IMR-90 (cell line): ENCODE measurements around the gene ARHGEF17. TPM values are rescaled to one million over a fixed set of nuclear protein-coding genes. Genes with fewer than 3 reads are reported as not detected.

Experiments used
- ATAC-seq: fragments of 200-7000 bp; cut with Tn5 transposase; 2 replicates; pipeline ENCODE4 v1.9.1; 2020; ENCODE audit warnings: low read depth, mild to moderate bottlenecking, moderate library complexity
- BruUV-seq: library from RNA; stranded (reverse); fragments of 400-500 nt; replicated peaks from 2 replicates; lab custom pipeline; 2021; lab: Mats Ljungman, UMichigan
- CTCF ChIA-PET: fragments of 300-600 bp; formaldehyde crosslinking; extraction: SDS; loops from one replicate; lab custom pipeline; 2021; ENCODE audit warnings: antibody characterized with exemption; lab: Yijun Ruan, JAX
- POLR2A ChIA-PET: fragments of 300-600 bp; sonication (Branson Sonifier 250); formaldehyde crosslinking; loops from one replicate; lab custom pipeline; 2022; ENCODE audit warnings: antibody characterized with exemption; ENCODE audit not compliant: unreplicated experiment; lab: Charles Lee
- DNase-seq: peaks from one replicate; pipeline ENCODE4 v3.0.0; 2013
- H2AFZ ChIP-seq: replicated peaks from 2 replicates; pipeline ENCODE3; 2013; ENCODE audit warnings: low read length, mild to moderate bottlenecking; ENCODE audit not compliant: poor library complexity
- H2AK5ac ChIP-seq: 2 replicates; pipeline ENCODE4 v1.6.1; 2013; ENCODE audit warnings: low read depth, low read length, inconsistent platforms
- H2AK9ac ChIP-seq: replicated peaks from 2 replicates; pipeline ENCODE3; 2013; ENCODE audit warnings: mild to moderate bottlenecking, low read depth, low read length, moderate library complexity; ENCODE audit not compliant: poor library complexity
- H2BK120ac ChIP-seq: 2 replicates; pipeline ENCODE4 v1.6.1; 2013; ENCODE audit warnings: low read depth, low read length, inconsistent platforms
- H2BK15ac ChIP-seq: 3 replicates; pipeline ENCODE4 v1.6.1; 2013; ENCODE audit warnings: low read depth, low read length, inconsistent platforms
- H2BK20ac ChIP-seq: 2 replicates; pipeline ENCODE4 v1.6.1; 2013; ENCODE audit warnings: low read depth, mild to moderate bottlenecking, inconsistent platforms, low read length, moderate library complexity
- H2BK5ac ChIP-seq: 2 replicates; pipeline ENCODE4 v1.6.1; 2013; ENCODE audit warnings: mild to moderate bottlenecking, low read depth, low read length, inconsistent platforms; ENCODE audit not compliant: poor library complexity, severe bottlenecking
- H3K14ac ChIP-seq: replicated peaks from 2 replicates; pipeline ENCODE4 v1.6.1; 2013; ENCODE audit warnings: low read depth, low read length, inconsistent platforms
- H3K18ac ChIP-seq: 2 replicates; pipeline ENCODE4 v1.6.1; 2013; ENCODE audit warnings: low read depth, low read length, control low read depth
- H3K23ac ChIP-seq: 2 replicates; pipeline ENCODE4 v1.6.1; 2013; ENCODE audit warnings: low read depth, low read length, inconsistent platforms
- H3K27ac ChIP-seq: 2 replicates; pipeline ENCODE4 v1.5.1; 2013; ENCODE audit warnings: mild to moderate bottlenecking, control low read depth, low read length; ENCODE audit not compliant: insufficient read depth
- H3K27me3 ChIP-seq: 2 replicates; pipeline ENCODE4 v1.6.1; 2013; ENCODE audit warnings: low read length; ENCODE audit not compliant: control insufficient read depth, insufficient read depth
- H3K36me3 ChIP-seq: 2 replicates; pipeline ENCODE4 v1.6.1; 2013; ENCODE audit warnings: low read length, mixed read lengths; ENCODE audit not compliant: control insufficient read depth, insufficient read depth
- H3K4ac ChIP-seq: 2 replicates; pipeline ENCODE4 v1.6.1; 2013; ENCODE audit warnings: low read depth, low read length, inconsistent platforms
- H3K4me1 ChIP-seq: 2 replicates; pipeline ENCODE4 v1.6.1; 2013; ENCODE audit warnings: low read length, mixed read lengths; ENCODE audit not compliant: control insufficient read depth, insufficient read depth
- H3K4me2 ChIP-seq: 2 replicates; pipeline ENCODE4 v1.6.1; 2013; ENCODE audit warnings: low read depth, mild to moderate bottlenecking, control low read depth, low read length, moderate library complexity
- H3K4me3 ChIP-seq: 2 replicates; pipeline ENCODE4 v1.5.1; 2013; ENCODE audit warnings: low read depth, mild to moderate bottlenecking, control low read depth, low read length, moderate library complexity; ENCODE audit not compliant: insufficient read depth
- H3K56ac ChIP-seq: 2 replicates; pipeline ENCODE4 v1.6.1; 2013; ENCODE audit warnings: low read length, inconsistent platforms; ENCODE audit not compliant: insufficient read depth; ENCODE audit errors: extremely low read depth
- H3K79me1 ChIP-seq, 2 experiments: 2 replicates each; pipeline ENCODE4 v1.6.1; 2013; ENCODE audit warnings: low read length in 2 of 2, inconsistent platforms in 1 of 2, low read depth in 1 of 2
- H3K9ac ChIP-seq: 2 replicates; pipeline ENCODE4 v1.6.1; 2013; ENCODE audit warnings: low read depth, low read length, control low read depth
- H3K9me1 ChIP-seq: 2 replicates; pipeline ENCODE4 v1.6.1; 2013; ENCODE audit warnings: low read length, inconsistent platforms; ENCODE audit not compliant: insufficient read depth
- H3K9me3 ChIP-seq: 2 replicates; pipeline ENCODE4 v1.6.1; 2013; ENCODE audit warnings: low read length; ENCODE audit not compliant: control insufficient read depth, insufficient read depth
- H4K20me1 ChIP-seq: 2 replicates; pipeline ENCODE4 v1.6.1; 2013; ENCODE audit warnings: low read length, inconsistent platforms; ENCODE audit not compliant: insufficient read depth
- H4K5ac ChIP-seq: 2 replicates; pipeline ENCODE4 v1.6.1; 2013; ENCODE audit warnings: mild to moderate bottlenecking, low read depth, low read length, control low read depth
- H4K8ac ChIP-seq, 2 experiments: 2 replicates each; pipeline ENCODE4 v1.6.1; 2013; ENCODE audit warnings: low read depth in 2 of 2, low read length in 2 of 2, control low read depth in 1 of 2, inconsistent platforms in 1 of 2
- H4K91ac ChIP-seq: 2 replicates; pipeline ENCODE4 v1.6.1; 2013; ENCODE audit warnings: low read depth, low read length, inconsistent platforms; ENCODE audit not compliant: insufficient read depth
- BHLHE40 ChIP-seq: fragments of 150-350 bp; IDR thresholded peaks from 2 replicates; pipeline ENCODE4 v1.6.1; 2016; ENCODE audit warnings: mild to moderate bottlenecking, low read depth, low read length
- CEBPB ChIP-seq: IDR thresholded peaks from 2 replicates; pipeline ENCODE4 v1.6.1; 2012; ENCODE audit warnings: low read depth, low read length, improper control_type of control experiment
- CHD1 ChIP-seq: IDR thresholded peaks from 2 replicates; pipeline ENCODE4 v1.6.1; 2012; ENCODE audit warnings: low read depth, low read length, improper control_type of control experiment
- FOS ChIP-seq: fragments of 150-350 bp; IDR thresholded peaks from 2 replicates; pipeline ENCODE4 v1.6.1; 2016; ENCODE audit warnings: low read depth, low read length
- MAFK ChIP-seq: IDR thresholded peaks from 2 replicates; pipeline ENCODE4 v1.6.1; 2012; ENCODE audit warnings: low read depth, low read length, improper control_type of control experiment
- MAZ ChIP-seq: IDR thresholded peaks from 2 replicates; pipeline ENCODE4 v1.6.1; 2012; ENCODE audit warnings: low read depth, mild to moderate bottlenecking, low read length, improper control_type of control experiment, moderate library complexity, borderline replicate concordance
- NFE2L2 ChIP-seq: fragments of 150-350 bp; IDR thresholded peaks from 2 replicates; pipeline ENCODE4 v1.6.1; 2016; ENCODE audit warnings: low read depth, mild to moderate bottlenecking, low read length
- POLR2A ChIP-seq: IDR thresholded peaks from 2 replicates; pipeline ENCODE4 v1.6.1; 2012; ENCODE audit warnings: mild to moderate bottlenecking, low read depth, low read length
- RAD21 ChIP-seq: IDR thresholded peaks from 2 replicates; pipeline ENCODE4 v1.6.1; 2012; ENCODE audit warnings: low read length, improper control_type of control experiment
- WGBS, 2 experiments: methylation state at CpG; one replicate each; pipeline versions ENCODE4 v1.1.5 to v1.1.7; 2013; ENCODE audit warnings: missing lambda C conversion rate in 2 of 2; ENCODE audit not compliant: insufficient read length in 1 of 2; ENCODE audit errors: extremely low coverage in 2 of 2; 5-methylcytosine and 5-hydroxymethylcytosine counted together
- dilution Hi-C: fragments of 300-500 bp; cut with HindIII; formaldehyde crosslinking; loops from one replicate; pipeline ENCODE4 v1.14.3; 2018; ENCODE audit warnings: low sequenced_read_pairs; ENCODE audit not compliant: unreplicated experiment
- in situ Hi-C: fragments of 300-500 bp; cut with MboI; formaldehyde crosslinking; loops from 3 replicates; pipeline ENCODE4 v1.14.3; 2019; ENCODE audit warnings: low sequenced_read_pairs, inconsistent platforms, mixed read lengths
- intact Hi-C: fragments of 100-400 bp; cut with micrococcal nuclease; formaldehyde crosslinking; loops from 2 replicates; pipeline ENCODE4 v1.10.0; 2022
- polyA plus RNA-seq, 3 experiments: library from polyadenylated mRNA; depleted of rRNA; stranded (reverse); fragments of >200 nt; gene quantifications; 2 replicates each; pipeline ENCODE4 v1.2.3, GENCODE V29; 2012; ENCODE audit warnings: low replicate concordance in 1 of 3
- total RNA-seq: library from RNA; depleted of rRNA; stranded (reverse); fragments of >200 nt; gene quantifications from 2 replicates; pipeline ENCODE4 v1.2.3, GENCODE V29; 2012
- TF ChIP-seq, protein P1 (sequence below): fragments of 150-350 bp; IDR thresholded peaks from 2 replicates; pipeline ENCODE4 v1.6.1; 2017; ENCODE audit warnings: mild to moderate bottlenecking, antibody characterized with exemption, low read length, low read depth
- TF ChIP-seq, protein P2 (sequence below): fragments of 150-350 bp; IDR thresholded peaks from 2 replicates; pipeline ENCODE4 v1.6.1; 2016; ENCODE audit warnings: low read depth, mild to moderate bottlenecking, low read length, moderate library complexity, borderline replicate concordance

Gene ARHGEF17
- total and polyA plus RNA-seq, 2 of the 4 experiments (the other 2 are of a cell fraction) = 21.7 to 97.7 TPM

DNA sequence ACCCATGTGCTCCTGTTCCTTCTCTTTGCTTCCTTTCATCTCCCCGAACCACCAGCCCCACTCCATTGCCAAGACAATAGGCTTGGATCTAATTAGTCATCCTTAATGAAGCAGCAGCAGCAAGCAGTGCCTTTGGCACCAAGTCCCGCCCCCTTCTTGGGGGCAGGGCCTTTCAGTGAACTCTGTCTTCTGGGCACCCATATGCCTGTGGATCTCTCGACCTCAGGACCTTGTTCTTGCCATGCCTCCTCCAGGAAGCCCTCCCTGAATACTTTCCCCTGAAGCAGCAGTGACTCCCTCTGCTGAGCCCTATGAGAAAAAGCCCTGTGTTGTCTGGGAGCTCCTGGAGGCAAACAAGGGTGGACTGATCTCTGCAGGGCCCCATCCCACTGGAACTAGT lies 32.1 kb downstream of the ARHGEF17 start:
- peaks cover 20 to 89% of the 10 kb centered on the region in 2 experiments for H3K79me1 ChIP-seq
- 0 out of 2 replicates have a peak overlapping the region, but pooled peaks have one; percentile 4 for H2AK5ac ChIP-seq
- H2AK9ac ChIP-seq = no peak overlapping the region
- peaks cover 22% of the 10 kb centered on the region for H3K4me1 ChIP-seq
- no peak overlapping the region for H2BK5ac ChIP-seq
- no peak overlapping the region for H3K9ac ChIP-seq
- H3K18ac ChIP-seq = no peak overlapping the region
- intact Hi-C loops (no loop called here), dilution Hi-C loops (no loop called here), in situ Hi-C loops (no loop called here)
- no peak overlapping the region for H3K4me2 ChIP-seq
- no peak overlapping the region for H3K27ac ChIP-seq
- H3K4me3 ChIP-seq = no peak overlapping the region
- H3K9me1 ChIP-seq = peaks cover 8% of the 10 kb centered on the region; the same call in 1 of the 2 replicates
- no peaks in the 10 kb centered on the region for H3K9me3 ChIP-seq
- no peak for DNase-seq
- TF ChIP-seq NFE2L2 (no peak), RAD21 (no peak), POLR2A (no peak), MAZ (no peak), CHD1 (no peak), MAFK (no peak), FOS (no peak), CEBPB (no peak), BHLHE40 (no peak)
- TF ChIP-seq, protein P1, sequence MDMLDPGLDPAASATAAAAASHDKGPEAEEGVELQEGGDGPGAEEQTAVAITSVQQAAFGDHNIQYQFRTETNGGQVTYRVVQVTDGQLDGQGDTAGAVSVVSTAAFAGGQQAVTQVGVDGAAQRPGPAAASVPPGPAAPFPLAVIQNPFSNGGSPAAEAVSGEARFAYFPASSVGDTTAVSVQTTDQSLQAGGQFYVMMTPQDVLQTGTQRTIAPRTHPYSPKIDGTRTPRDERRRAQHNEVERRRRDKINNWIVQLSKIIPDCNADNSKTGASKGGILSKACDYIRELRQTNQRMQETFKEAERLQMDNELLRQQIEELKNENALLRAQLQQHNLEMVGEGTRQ = no peak
- TF ChIP-seq, protein P2, sequence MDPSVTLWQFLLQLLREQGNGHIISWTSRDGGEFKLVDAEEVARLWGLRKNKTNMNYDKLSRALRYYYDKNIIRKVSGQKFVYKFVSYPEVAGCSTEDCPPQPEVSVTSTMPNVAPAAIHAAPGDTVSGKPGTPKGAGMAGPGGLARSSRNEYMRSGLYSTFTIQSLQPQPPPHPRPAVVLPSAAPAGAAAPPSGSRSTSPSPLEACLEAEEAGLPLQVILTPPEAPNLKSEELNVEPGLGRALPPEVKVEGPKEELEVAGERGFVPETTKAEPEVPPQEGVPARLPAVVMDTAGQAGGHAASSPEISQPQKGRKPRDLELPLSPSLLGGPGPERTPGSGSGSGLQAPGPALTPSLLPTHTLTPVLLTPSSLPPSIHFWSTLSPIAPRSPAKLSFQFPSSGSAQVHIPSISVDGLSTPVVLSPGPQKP = no peak
- no peak overlapping the region for H4K91ac ChIP-seq
- no peak overlapping the region for H2BK15ac ChIP-seq
- H3K36me3 ChIP-seq = peaks cover 6% of the 10 kb centered on the region; the same call in 1 of the 2 replicates
- H4K8ac ChIP-seq = no peak overlapping the region
- no peak overlapping the region for H2BK20ac ChIP-seq
- no peak overlapping the region for H3K23ac ChIP-seq
- peaks cover 100% of the 10 kb centered on the region for H4K20me1 ChIP-seq
- H4K5ac ChIP-seq = no peak overlapping the region
- CTCF ChIA-PET = interaction anchor here (1.8 kb wide), 1 partner anchor 11 kb away, joined by 9 read pairs; no protein-coding TSS in a partner anchor
- no peak overlapping the region for H3K4ac ChIP-seq
- H2AFZ ChIP-seq = no peak overlapping the region
- no peak overlapping the region for H3K14ac ChIP-seq
- BruUV-seq = no TSS peak
- no peak for ATAC-seq
- WGBS, 2 experiments = no CpG with 5 or more reads among the region's 3 CpGs
- H3K27me3 ChIP-seq = no peaks in the 10 kb centered on the region
- POLR2A ChIA-PET = no interaction called here
- H2BK120ac ChIP-seq = no peak overlapping the region
- no peak overlapping the region for H3K56ac ChIP-seq
